Neural progenitor cell (in vitro differentiated cells): ENCODE results near the gene EHD4. TPM values are rescaled to one million over a fixed set of nuclear protein-coding genes. Genes with fewer than 3 reads are reported as not detected.

Experiments used
- DNase-seq: peaks from one replicate; pipeline ENCODE4 v3.0.0-alpha.2; 2016; ENCODE audit warnings: low spot score
- H2AFZ ChIP-seq: fragments of 200-600 bp; sonication (generic); replicated peaks from 2 replicates; pipeline ENCODE4 v1.6.1; 2016; ENCODE audit warnings: antibody characterized with exemption
- H3F3A ChIP-seq: fragments of 200-600 bp; sonication (generic); 2 replicates; pipeline ENCODE4 v1.6.1; 2016; ENCODE audit warnings: antibody characterized with exemption, low read depth
- H3K27ac ChIP-seq: fragments of 200-600 bp; sonication (generic); 2 replicates; pipeline ENCODE4 v1.5.1; 2016; ENCODE audit warnings: mild to moderate bottlenecking
- H3K27me3 ChIP-seq: fragments of 200-600 bp; sonication (generic); 2 replicates; pipeline ENCODE4 v1.6.1; 2016; ENCODE audit warnings: mild to moderate bottlenecking, moderate library complexity
- H3K36me3 ChIP-seq: fragments of 200-600 bp; sonication (generic); 2 replicates; pipeline ENCODE4 v1.5.1; 2016
- H3K4me1 ChIP-seq: fragments of 200-600 bp; sonication (generic); 2 replicates; pipeline ENCODE4 v1.6.1; 2016; ENCODE audit warnings: mixed run types
- H3K4me2 ChIP-seq: fragments of 200-600 bp; sonication (generic); 2 replicates; pipeline ENCODE4 v1.6.1; 2016
- H3K4me3 ChIP-seq: fragments of 200-600 bp; sonication (generic); 2 replicates; pipeline ENCODE4 v1.5.1; 2016
- H3K79me2 ChIP-seq: fragments of 200-600 bp; sonication (generic); 2 replicates; pipeline ENCODE4 v1.6.1; 2016; ENCODE audit warnings: low read depth
- H3K9ac ChIP-seq: fragments of 200-600 bp; sonication (generic); 2 replicates; pipeline ENCODE4 v1.6.1; 2016
- H3K9me3 ChIP-seq: fragments of 200-600 bp; sonication (generic); 2 replicates; pipeline ENCODE4 v1.5.1; 2016; ENCODE audit warnings: low read depth
- H4K20me1 ChIP-seq: fragments of 200-600 bp; sonication (generic); 2 replicates; pipeline ENCODE4 v1.6.1; 2016; ENCODE audit warnings: low read depth
- H3K27ac Mint-ChIP-seq: 3 replicates; pipeline ENCODE4 v1.8.0; 2021; ENCODE audit warnings: mixed read lengths
- H3K27me3 Mint-ChIP-seq: 2 replicates; pipeline ENCODE4 v1.8.0; 2022; ENCODE audit warnings: low read depth, mild to moderate bottlenecking, inconsistent platforms, moderate library complexity, mixed read lengths; ENCODE audit not compliant: insufficient read depth
- H3K36me3 Mint-ChIP-seq: 3 replicates; pipeline ENCODE4 v1.8.0; 2021; ENCODE audit warnings: mixed read lengths
- H3K4me1 Mint-ChIP-seq: 3 replicates; pipeline ENCODE4 v1.8.0; 2021; ENCODE audit warnings: mixed read lengths
- H3K4me3 Mint-ChIP-seq: 3 replicates; pipeline ENCODE4 v1.8.0; 2021; ENCODE audit warnings: mild to moderate bottlenecking, moderate library complexity, mixed read lengths
- H3K9me3 Mint-ChIP-seq: 3 replicates; pipeline ENCODE4 v1.8.0; 2020; ENCODE audit warnings: mixed read lengths
- EZH2 ChIP-seq: fragments of 200-600 bp; sonication (generic); IDR thresholded peaks from 2 replicates; pipeline ENCODE4 v1.6.1; 2017; ENCODE audit warnings: antibody characterized with exemption, mild to moderate bottlenecking, moderate library complexity
- EZH2phosphoT487 ChIP-seq: fragments of 200-600 bp; sonication (generic); IDR thresholded peaks from 2 replicates; pipeline ENCODE4 v1.6.1; 2017; ENCODE audit warnings: antibody characterized with exemption
- total RNA-seq: library from RNA; depleted of rRNA; stranded (reverse); fragments of >200 nt; gene quantifications from 2 replicates; pipeline ENCODE4 v1.2.3, GENCODE V29; 2015; ENCODE audit warnings: low replicate concordance
- TF ChIP-seq, protein P1 (sequence below): fragments of 200-600 bp; sonication (generic); IDR thresholded peaks from 2 replicates; pipeline ENCODE4 v1.5.1; 2017; ENCODE audit warnings: antibody characterized with exemption, mild to moderate bottlenecking

EHD4 gene
- total RNA-seq, 1 donor from 2014 or later: 6.9 TPM

DNA sequence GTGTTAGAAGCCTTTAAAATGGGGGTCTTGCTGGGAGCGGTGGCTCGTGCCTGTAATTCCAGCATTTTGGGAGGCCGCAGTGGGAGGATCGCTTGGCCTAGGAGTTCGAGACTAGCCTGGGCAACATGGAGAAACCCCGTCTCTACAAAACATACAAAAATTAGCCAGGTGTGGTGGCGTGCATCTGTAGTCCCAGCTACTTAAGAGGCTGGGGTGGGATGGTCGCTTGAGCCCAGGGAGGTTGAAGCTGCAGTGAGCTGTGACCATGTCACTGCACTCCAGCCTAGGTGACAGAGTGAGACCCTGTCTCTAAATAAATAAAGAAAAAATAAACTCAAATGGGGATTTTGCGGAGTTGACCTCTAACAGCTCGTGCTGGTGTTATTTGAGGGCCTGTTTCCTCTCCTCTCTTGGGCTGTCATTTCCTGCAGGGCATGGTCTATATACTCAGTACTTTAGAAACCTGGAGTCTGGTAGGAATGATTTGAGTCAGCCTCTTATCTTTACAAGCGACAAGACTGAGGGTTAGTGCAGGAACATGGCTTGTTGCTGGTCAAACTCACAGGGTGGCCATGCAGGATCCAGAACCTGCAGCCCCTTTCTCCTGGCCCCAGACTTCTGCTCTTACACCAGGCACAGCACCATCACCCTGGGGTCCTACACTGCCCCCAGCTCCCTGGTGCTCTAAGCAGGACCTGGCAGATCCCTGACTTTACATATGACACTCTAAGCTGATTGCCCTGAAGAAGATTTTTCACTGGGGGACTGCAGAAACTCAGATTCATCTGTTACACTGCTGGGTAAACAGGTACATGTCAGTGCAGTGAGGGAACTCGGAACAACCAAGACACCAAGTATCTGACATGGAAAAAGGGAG lies 15.1 kb downstream of the EHD4 start:
- Histone ChIP-seq H3K79me2 (peaks cover 15% of the 10 kb centered on the region), H2AFZ (no peak overlapping the region), H4K20me1 (no peaks in the 10 kb centered on the region), H3K4me1 (no peaks in the 10 kb centered on the region), H3K36me3 (no peaks in the 10 kb centered on the region), H3K4me3 (no peak overlapping the region), H3K27ac (no peak overlapping the region), H3K9me3 (no peaks in the 10 kb centered on the region), H3F3A (no peaks in the 10 kb centered on the region), H3K4me2 (no peak overlapping the region), H3K9ac (no peak overlapping the region), H3K27me3 (no peaks in the 10 kb centered on the region)
- peaks cover 10% of the 10 kb centered on the region for H3K9me3 Mint-ChIP-seq
- H3K4me3 Mint-ChIP-seq: no peak overlapping the region
- TF ChIP-seq EZH2: no peak
- no peak for TF ChIP-seq EZH2phosphoT487
- TF ChIP-seq, protein P1, sequence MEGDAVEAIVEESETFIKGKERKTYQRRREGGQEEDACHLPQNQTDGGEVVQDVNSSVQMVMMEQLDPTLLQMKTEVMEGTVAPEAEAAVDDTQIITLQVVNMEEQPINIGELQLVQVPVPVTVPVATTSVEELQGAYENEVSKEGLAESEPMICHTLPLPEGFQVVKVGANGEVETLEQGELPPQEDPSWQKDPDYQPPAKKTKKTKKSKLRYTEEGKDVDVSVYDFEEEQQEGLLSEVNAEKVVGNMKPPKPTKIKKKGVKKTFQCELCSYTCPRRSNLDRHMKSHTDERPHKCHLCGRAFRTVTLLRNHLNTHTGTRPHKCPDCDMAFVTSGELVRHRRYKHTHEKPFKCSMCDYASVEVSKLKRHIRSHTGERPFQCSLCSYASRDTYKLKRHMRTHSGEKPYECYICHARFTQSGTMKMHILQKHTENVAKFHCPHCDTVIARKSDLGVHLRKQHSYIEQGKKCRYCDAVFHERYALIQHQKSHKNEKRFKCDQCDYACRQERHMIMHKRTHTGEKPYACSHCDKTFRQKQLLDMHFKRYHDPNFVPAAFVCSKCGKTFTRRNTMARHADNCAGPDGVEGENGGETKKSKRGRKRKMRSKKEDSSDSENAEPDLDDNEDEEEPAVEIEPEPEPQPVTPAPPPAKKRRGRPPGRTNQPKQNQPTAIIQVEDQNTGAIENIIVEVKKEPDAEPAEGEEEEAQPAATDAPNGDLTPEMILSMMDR: no peak
- H3K27ac Mint-ChIP-seq: no peak overlapping the region
- DNase-seq: no peak
- H3K27me3 Mint-ChIP-seq: peaks cover 5% of the 10 kb centered on the region
- H3K4me1 Mint-ChIP-seq: peaks cover 19% of the 10 kb centered on the region
- H3K36me3 Mint-ChIP-seq: peaks cover 12% of the 10 kb centered on the region

DNA sequence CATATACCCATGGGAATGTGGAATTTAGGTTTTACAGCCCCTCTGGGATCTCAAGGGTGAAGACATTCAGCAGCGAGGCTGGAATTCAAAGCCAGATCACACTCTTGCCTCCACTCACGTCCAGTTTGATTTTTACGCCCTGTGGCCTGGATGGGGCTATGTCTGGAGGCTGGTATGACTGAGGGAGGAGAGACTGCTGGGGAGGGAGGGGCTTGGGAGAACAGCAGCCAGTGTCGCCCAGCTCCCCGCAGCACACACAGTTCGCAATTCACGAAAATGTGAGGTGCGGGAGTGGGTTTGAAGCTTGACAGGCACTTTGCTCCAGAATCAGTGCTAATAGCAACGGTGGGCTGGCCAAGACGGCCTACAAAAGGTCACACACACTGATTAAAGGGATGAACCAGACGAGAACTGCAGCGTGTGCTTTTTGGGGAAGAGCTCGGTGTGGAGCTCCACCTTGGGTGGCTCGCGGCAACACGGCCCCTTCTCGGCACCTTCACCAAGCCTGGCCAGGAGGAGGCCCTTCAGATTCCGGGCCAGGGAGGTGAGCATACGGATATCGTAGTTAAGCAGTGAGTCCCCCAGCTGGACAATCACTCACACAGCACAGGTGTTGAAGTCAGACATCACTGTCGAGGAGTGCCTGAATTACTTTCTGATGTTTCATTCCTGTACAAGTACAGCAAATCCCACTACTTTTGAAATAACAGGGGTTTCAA lies 16.4 kb downstream of the EHD4 start:
- peaks cover 7% of the 10 kb centered on the region for H3K27me3 Mint-ChIP-seq
- Histone ChIP-seq H3K9ac (no peak overlapping the region), H3K27me3 (no peaks in the 10 kb centered on the region), H4K20me1 (no peaks in the 10 kb centered on the region), H2AFZ (no peak overlapping the region), H3K4me3 (no peak overlapping the region), H3K9me3 (no peaks in the 10 kb centered on the region), H3F3A (no peaks in the 10 kb centered on the region), H3K79me2 (peaks cover 15% of the 10 kb centered on the region), H3K4me1 (no peaks in the 10 kb centered on the region), H3K4me2 (no peak overlapping the region), H3K36me3 (no peaks in the 10 kb centered on the region), H3K27ac (no peak overlapping the region)
- H3K36me3 Mint-ChIP-seq: peaks cover 7% of the 10 kb centered on the region
- peaks cover under 1% of the 10 kb centered on the region for H3K9me3 Mint-ChIP-seq
- TF ChIP-seq EZH2phosphoT487: no peak
- TF ChIP-seq, protein P1: peak; percentile 24
- DNase-seq: peak; percentile 44
- H3K4me1 Mint-ChIP-seq: peaks cover 22% of the 10 kb centered on the region
- H3K4me3 Mint-ChIP-seq: no peak overlapping the region
- no peak overlapping the region for H3K27ac Mint-ChIP-seq

DNA sequence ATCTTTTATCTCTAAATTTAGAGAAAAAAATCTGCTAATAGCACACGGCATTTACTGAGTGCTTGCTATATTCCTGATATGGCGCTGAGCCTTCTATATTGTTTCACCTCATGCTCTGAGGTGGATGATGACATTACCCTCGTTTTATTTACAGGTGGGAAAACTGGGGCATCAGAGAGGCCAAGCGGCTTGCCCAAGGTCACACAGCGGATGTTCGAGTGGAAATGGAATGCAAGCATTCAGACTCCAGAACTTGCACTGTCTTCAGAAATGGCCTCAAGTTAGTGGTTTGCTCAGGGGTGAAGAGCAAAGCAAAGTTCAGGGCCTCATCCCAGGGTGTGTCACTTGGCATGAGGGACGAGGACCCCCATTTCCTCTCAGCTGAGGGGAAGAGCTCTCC lies 17.3 kb downstream of the EHD4 start:
- Histone ChIP-seq H3K4me1 (no peaks in the 10 kb centered on the region), H3K4me2 (no peak overlapping the region), H3K9me3 (no peaks in the 10 kb centered on the region), H3K4me3 (no peak overlapping the region), H3K27me3 (no peaks in the 10 kb centered on the region), H3K9ac (no peak overlapping the region), H3K79me2 (peaks cover 14% of the 10 kb centered on the region), H3K27ac (no peak overlapping the region), H3F3A (no peaks in the 10 kb centered on the region), H2AFZ (no peak overlapping the region), H4K20me1 (no peaks in the 10 kb centered on the region), H3K36me3 (no peaks in the 10 kb centered on the region)
- peaks cover 7% of the 10 kb centered on the region for H3K36me3 Mint-ChIP-seq
- peaks cover 29% of the 10 kb centered on the region for H3K4me1 Mint-ChIP-seq
- H3K9me3 Mint-ChIP-seq: no peaks in the 10 kb centered on the region
- H3K27me3 Mint-ChIP-seq: peaks cover 7% of the 10 kb centered on the region
- no peak for DNase-seq
- no peak overlapping the region for H3K4me3 Mint-ChIP-seq
- H3K27ac Mint-ChIP-seq: no peak overlapping the region
- TF ChIP-seq, protein P1: no peak
- TF ChIP-seq EZH2phosphoT487 (no peak), EZH2 (no peak)
